ENCODE results near the gene FNTB. TPM values are rescaled to one million over a fixed set of nuclear protein-coding genes. Genes with fewer than 3 reads are reported as not detected.

The FNTB gene
- total RNA-seq, 1 experiment from 2014 or later, result 20.7 TPM

DNA sequence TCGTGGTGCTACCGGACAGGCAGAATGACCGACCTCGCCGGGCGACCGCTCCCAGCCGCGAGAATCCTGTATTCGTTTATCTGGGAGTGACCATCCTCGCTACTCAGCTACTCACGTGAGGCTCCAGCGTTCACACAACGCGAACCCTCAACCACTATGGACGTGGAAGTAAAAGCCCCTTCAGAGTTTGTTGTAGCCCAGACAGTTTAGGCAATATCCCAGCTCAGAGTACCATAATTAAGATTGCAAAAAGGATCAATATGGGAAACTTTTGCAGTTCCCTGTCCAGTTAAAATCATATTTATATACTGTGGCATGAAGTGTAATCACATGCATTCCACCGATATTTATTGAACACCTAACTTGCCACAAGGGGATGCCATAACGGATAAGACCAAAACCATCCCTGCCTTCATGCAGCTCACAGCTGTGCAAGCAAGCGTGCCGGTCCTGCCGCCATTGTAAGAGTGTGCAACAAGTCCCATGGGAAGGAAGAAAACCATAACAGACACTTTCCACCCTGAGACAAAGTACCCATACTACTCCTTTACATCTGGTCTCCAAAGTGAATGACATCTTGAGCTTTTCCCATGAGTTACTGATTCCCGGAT is 116.6 kb downstream of the FNTB start:
- peaks cover 8% of the 10 kb centered on the region for H3K23me2 ChIP-seq (ENCODE audit: insufficient read length, low read depth, low read length, poor library complexity, severe bottlenecking)
- WGBS (ENCODE audit: extremely low coverage, insufficient read length, low lambda C conversion rate), result no CpG with 5 or more reads among the region's 22 CpGs
- no peak overlapping the region for H3K4ac ChIP-seq (ENCODE audit: low read depth, low read length)
- H3K9me3 Mint-ChIP-seq, result no peaks in the 10 kb centered on the region
- H3K14ac ChIP-seq (ENCODE audit: insufficient read depth, low read length), result no peak overlapping the region
- H2AFZ ChIP-seq (ENCODE audit: low read length), result no peak overlapping the region
- H3K27ac Mint-ChIP-seq, result no peak overlapping the region
- no peaks in the 10 kb centered on the region for H4K20me1 ChIP-seq (ENCODE audit: control insufficient read depth, insufficient read depth, insufficient read length)
- no peak overlapping the region for H4K8ac ChIP-seq (replicated peaks; ENCODE audit: insufficient read length, low read depth, low read length)
- peaks cover 11% of the 10 kb centered on the region for H3K27me3 Mint-ChIP-seq (ENCODE audit: low read depth)
- no peaks in the 10 kb centered on the region; the same call in 1 of the 2 replicates for H3K4me1 ChIP-seq (ENCODE audit: insufficient read depth, low read length)
- H3K9ac ChIP-seq (ENCODE audit: extremely low read depth, insufficient read length, low read length), result no peak overlapping the region
- no peak overlapping the region for H3K27ac ChIP-seq (ENCODE audit: insufficient read length, low read depth, low read length)
- no peaks in the 10 kb centered on the region for H3K27me3 ChIP-seq (ENCODE audit: insufficient read depth, low read length)
- H4K5ac ChIP-seq (ENCODE audit: insufficient read length, low read depth, low read length), result no peak overlapping the region
- H3K4me3 Mint-ChIP-seq, result peak overlapping the region; percentile 86 to 94
- H3K9me3 ChIP-seq (ENCODE audit: control insufficient read depth, low read depth, low read length), result no peaks in the 10 kb centered on the region
- H3K36me3 Mint-ChIP-seq (ENCODE audit: insufficient read depth in 1 of 3, low read depth in 3 of 3), result peaks cover 4 to 17% (median 13%) of the 10 kb centered on the region in 3 experiments; a peak in 6 of 7 replicates
- no peak overlapping the region for H3K56ac ChIP-seq (ENCODE audit: insufficient read length, low read depth, low read length)
- H3K18ac ChIP-seq (ENCODE audit: insufficient read length, low read depth, low read length), result no peak overlapping the region
- TF ChIP-seq, protein P1, sequence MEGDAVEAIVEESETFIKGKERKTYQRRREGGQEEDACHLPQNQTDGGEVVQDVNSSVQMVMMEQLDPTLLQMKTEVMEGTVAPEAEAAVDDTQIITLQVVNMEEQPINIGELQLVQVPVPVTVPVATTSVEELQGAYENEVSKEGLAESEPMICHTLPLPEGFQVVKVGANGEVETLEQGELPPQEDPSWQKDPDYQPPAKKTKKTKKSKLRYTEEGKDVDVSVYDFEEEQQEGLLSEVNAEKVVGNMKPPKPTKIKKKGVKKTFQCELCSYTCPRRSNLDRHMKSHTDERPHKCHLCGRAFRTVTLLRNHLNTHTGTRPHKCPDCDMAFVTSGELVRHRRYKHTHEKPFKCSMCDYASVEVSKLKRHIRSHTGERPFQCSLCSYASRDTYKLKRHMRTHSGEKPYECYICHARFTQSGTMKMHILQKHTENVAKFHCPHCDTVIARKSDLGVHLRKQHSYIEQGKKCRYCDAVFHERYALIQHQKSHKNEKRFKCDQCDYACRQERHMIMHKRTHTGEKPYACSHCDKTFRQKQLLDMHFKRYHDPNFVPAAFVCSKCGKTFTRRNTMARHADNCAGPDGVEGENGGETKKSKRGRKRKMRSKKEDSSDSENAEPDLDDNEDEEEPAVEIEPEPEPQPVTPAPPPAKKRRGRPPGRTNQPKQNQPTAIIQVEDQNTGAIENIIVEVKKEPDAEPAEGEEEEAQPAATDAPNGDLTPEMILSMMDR (conservative IDR thresholded peaks at IDR 0.05), result peak; percentile 35; the same call in 2 of the 3 replicates
- H3T11ph ChIP-seq (ENCODE audit: low read length), result no peak overlapping the region
- H2BK15ac ChIP-seq (ENCODE audit: low read depth, low read length), result no peak overlapping the region
- peak overlapping the region; percentile 20 for H3K23ac ChIP-seq (ENCODE audit: insufficient read length, low read depth, low read length)
- no peak overlapping the region for H2BK120ac ChIP-seq (ENCODE audit: low read depth, low read length, poor library complexity, severe bottlenecking)
- no peak for DNase-seq
- H3K4me1 Mint-ChIP-seq, result peaks cover 17 to 20% of the 10 kb centered on the region in 2 experiments
- H2BK5ac ChIP-seq (ENCODE audit: insufficient read length, low read length), result no peak overlapping the region
- no peak overlapping the region for H2AK5ac ChIP-seq (ENCODE audit: insufficient read length, low read length)
- no peak overlapping the region for H2BK20ac ChIP-seq (ENCODE audit: low read depth, low read length, poor library complexity, severe bottlenecking)
- H3K79me1 ChIP-seq (ENCODE audit: insufficient read depth, low read depth, low read length, poor library complexity, severe bottlenecking), result no peaks in the 10 kb centered on the region
- H4K91ac ChIP-seq (ENCODE audit: insufficient read length, low read depth, low read length), result no peak overlapping the region
- no peak overlapping the region for H2BK12ac ChIP-seq (ENCODE audit: insufficient read length, low read depth, low read length)
- H3K79me2 ChIP-seq (ENCODE audit: insufficient read depth, low read length), result no peaks in the 10 kb centered on the region
- peak overlapping the region; percentile 71 for H3K4me2 ChIP-seq (ENCODE audit: insufficient read depth, insufficient read length, low read length)

Data from H9 (cell line).